ENCODE results near the gene RPS2.

DNA sequence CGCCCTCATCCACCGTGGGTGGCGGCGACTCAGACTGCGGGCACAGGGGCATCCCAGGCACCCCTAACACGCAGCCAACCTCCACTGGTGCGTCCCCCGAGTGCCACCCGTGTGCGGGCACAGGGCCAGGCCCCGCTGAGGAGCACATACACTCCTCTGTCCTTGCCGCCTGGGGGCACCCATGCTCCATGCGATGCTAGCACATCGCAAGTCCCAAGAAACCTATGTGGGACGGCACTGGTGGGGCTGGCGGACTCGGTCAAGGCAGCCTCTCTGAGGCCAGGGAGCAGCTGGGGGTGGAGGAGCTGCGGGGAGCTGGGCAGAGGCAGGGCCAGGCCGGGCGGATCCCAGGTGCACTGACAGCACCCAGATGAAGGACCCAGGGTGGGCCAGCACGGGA is 41.0 kb upstream of the RPS2 start:
- TF ChIP-seq YY1 (IDR thresholded peaks at IDR 0.05; ENCODE audit: insufficient read depth, insufficient read length) (no peak), SUZ12 (IDR thresholded peaks at IDR 0.05; ENCODE audit: extremely low read depth, insufficient read depth, insufficient read length) (no peak), ZNF274 (IDR thresholded peaks at IDR 0.05; ENCODE audit: low read depth, low read length) (no peak)
